Activated B cell treated with CpG ODN at 0.5 μM for 24 hours (primary cell): ENCODE data around the gene PQBP1. TPM values are rescaled to one million over a fixed set of nuclear protein-coding genes. Genes with fewer than 3 reads are reported as not detected.
A peak's percentile ranks its signal among the peaks of the same experiment; 100 is the strongest.
"Not testable (repeated sequence)": the region's sequence is repeated elsewhere in the genome, so short reads cannot be mapped to it uniquely, and the experiment has no call there.

Experiments
- ATAC-seq: fragments of 200-7000 bp; cut with Tn5 transposase; one replicate; pipeline ENCODE4 v1.10.0; 2021; ENCODE audit warnings: low read depth, mild to moderate bottlenecking, moderate library complexity
- CTCF ChIA-PET: fragments of 350-600 bp; sonication (Branson Sonifier 250); formaldehyde crosslinking; loops from one replicate; lab custom pipeline; 2021; ENCODE audit warnings: antibody characterized with exemption; lab: Charles Lee
- POLR2A ChIA-PET: fragments of 350-600 bp; sonication (Branson Sonifier 250); formaldehyde crosslinking; loops from one replicate; lab custom pipeline; 2021; ENCODE audit warnings: antibody characterized with exemption; lab: Charles Lee
- DNase-seq: peaks from one replicate; pipeline ENCODE4 v3.0.0; 2022
- H3K27ac Mint-ChIP-seq: one replicate; pipeline ENCODE4 v1.8.0; 2020; ENCODE audit warnings: mixed read lengths
- H3K27me3 Mint-ChIP-seq: one replicate; pipeline ENCODE4 v1.8.0; 2021; ENCODE audit warnings: mixed read lengths
- H3K36me3 Mint-ChIP-seq: one replicate; pipeline ENCODE4 v1.8.0; 2021; ENCODE audit warnings: low read depth, mixed read lengths
- H3K4me1 Mint-ChIP-seq: one replicate; pipeline ENCODE4 v1.8.0; 2021; ENCODE audit warnings: mixed read lengths
- H3K4me3 Mint-ChIP-seq: one replicate; pipeline ENCODE4 v1.8.0; 2020; ENCODE audit warnings: mild to moderate bottlenecking, mixed read lengths
- H3K9me3 Mint-ChIP-seq: one replicate; pipeline ENCODE4 v1.8.0; 2020; ENCODE audit warnings: mixed read lengths
- intact Hi-C: fragments of 100-400 bp; cut with micrococcal nuclease; formaldehyde crosslinking; loops from one replicate; pipeline ENCODE4 v1.15.1; 2024
- total RNA-seq: library from RNA; stranded (reverse); gene quantifications from 2 replicates; pipeline ENCODE4 v1.2.3, GENCODE V29; 2022
- TF ChIP-seq, protein P1 (sequence below): fragments of 200-600 bp; IDR thresholded peaks from one replicate; pipeline ENCODE4 v1.8.0; 2022; ENCODE audit warnings: antibody characterized with exemption, mild to moderate bottlenecking

The PQBP1 gene, protein sequence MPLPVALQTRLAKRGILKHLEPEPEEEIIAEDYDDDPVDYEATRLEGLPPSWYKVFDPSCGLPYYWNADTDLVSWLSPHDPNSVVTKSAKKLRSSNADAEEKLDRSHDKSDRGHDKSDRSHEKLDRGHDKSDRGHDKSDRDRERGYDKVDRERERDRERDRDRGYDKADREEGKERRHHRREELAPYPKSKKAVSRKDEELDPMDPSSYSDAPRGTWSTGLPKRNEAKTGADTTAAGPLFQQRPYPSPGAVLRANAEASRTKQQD
- total RNA-seq: 81.6 and 91.5 TPM in 2 replicates

DNA sequence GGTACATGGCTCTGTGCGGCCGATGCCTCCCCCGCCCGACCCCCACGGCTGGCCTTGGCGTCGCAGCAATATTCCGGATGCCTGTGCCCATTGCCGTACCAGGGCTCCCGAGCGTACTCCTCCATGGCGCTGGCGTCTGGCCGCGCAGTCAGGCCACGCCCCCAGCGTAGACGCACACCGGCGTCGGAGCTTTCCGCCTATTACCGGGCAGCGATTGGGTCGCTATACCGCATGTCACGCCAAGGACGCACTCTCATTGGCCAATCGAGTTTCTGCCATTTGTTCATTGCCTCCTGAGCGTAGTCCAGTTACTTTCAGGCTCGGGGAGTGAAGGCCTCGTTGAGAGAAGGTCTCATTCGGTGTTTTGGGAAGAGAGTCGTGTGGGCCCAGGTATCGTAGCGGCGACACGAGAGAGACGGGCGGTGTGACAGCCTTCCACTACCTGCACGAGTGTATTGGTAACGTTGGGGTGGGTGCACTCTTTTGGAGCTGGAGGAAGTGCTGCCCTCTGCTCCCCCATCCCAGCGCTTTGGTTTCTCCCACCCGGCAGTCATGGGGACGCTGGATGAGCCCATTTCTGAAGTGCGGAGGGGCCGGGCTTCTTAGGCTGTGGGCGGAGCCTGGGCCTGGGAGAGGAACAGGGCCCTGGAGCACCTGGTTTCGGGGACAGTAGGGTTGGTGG lies at the start of gene PQBP1, which contains the start of gene TIMM17B:
Gene PQBP1, plus strand, starts transcription at position 306 of the 682 bp plus-strand sequence. CDS start 580 bp downstream, outside the sequence.
Gene TIMM17B, minus strand, starts transcription at position 144 of the 682 bp plus-strand sequence. Its CDS starts 19 bp downstream, at position 125.
- peak; percentile 73 for DNase-seq
- peaks cover 46% of the 10 kb centered on the region for H3K36me3 Mint-ChIP-seq
- TF ChIP-seq, protein P1, sequence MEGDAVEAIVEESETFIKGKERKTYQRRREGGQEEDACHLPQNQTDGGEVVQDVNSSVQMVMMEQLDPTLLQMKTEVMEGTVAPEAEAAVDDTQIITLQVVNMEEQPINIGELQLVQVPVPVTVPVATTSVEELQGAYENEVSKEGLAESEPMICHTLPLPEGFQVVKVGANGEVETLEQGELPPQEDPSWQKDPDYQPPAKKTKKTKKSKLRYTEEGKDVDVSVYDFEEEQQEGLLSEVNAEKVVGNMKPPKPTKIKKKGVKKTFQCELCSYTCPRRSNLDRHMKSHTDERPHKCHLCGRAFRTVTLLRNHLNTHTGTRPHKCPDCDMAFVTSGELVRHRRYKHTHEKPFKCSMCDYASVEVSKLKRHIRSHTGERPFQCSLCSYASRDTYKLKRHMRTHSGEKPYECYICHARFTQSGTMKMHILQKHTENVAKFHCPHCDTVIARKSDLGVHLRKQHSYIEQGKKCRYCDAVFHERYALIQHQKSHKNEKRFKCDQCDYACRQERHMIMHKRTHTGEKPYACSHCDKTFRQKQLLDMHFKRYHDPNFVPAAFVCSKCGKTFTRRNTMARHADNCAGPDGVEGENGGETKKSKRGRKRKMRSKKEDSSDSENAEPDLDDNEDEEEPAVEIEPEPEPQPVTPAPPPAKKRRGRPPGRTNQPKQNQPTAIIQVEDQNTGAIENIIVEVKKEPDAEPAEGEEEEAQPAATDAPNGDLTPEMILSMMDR: no peak

DNA sequence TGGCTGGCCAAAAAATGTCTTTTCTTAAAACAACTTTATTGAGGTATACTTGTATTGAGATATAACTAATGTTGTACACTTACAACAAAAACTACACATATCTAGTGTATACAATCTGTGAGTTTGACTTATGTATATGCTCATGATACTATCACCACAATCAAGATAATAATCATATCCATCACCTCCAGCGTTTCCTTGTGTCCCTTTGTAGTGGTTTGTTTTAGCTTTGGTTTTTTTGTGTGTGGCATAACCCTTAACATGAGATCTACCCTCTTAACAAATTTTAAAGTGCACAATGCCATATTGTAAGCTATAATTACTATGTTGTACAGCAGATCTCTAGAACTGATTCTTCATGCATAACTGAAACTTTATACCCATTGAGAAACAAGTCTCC lies 48.9 kb upstream of the PQBP1 start:
- Mint-ChIP-seq H3K4me3 (no peak overlapping the region), H3K9me3 (no peaks in the 10 kb centered on the region), H3K27ac (no peak overlapping the region), H3K4me1 (peaks cover 5% of the 10 kb centered on the region), H3K27me3 (peaks cover 2% of the 10 kb centered on the region), H3K36me3 (no peaks in the 10 kb centered on the region)
- DNase-seq (no peak), ATAC-seq (no peak)
- ChIA-PET CTCF (no interaction called here), POLR2A (no interaction called here)
- TF ChIP-seq, protein P1: no peak
- intact Hi-C loops: no loop called here

More for the DNA sequence above, at the start of gene PQBP1, which contains the start of gene TIMM17B:
- Mint-ChIP-seq H3K9me3 (no peaks in the 10 kb centered on the region), H3K4me1 (peaks cover 29% of the 10 kb centered on the region), H3K4me3 (peak within 1 kb of the TSS; percentile 94), H3K27ac (peak within 1 kb of the TSS; percentile 97), H3K27me3 (no peaks in the 10 kb centered on the region)
- intact Hi-C loops: loop anchor here (1.0 to 2.0 kb wide), 8 partner anchors 14 to 161 kb away; partner anchors contain the start of genes GRIPAP1, PIM2, SLC35A2 and TFE3
- POLR2A ChIA-PET: interaction anchor here (0.6 to 3.7 kb wide), 22 partner anchors 10 to 1680 kb away, joined by 3 to 65 read pairs (median 6); partner anchors contain the start of genes CDK16, GRIPAP1, HDAC6 and OTUD5
- CTCF ChIA-PET: interaction anchor here (0.9 to 1.3 kb wide), 2 partner anchors 40 to 258 kb away, joined by 3 to 8 read pairs; no protein-coding TSS in a partner anchor
- peak; percentile 86 for ATAC-seq

DNA sequence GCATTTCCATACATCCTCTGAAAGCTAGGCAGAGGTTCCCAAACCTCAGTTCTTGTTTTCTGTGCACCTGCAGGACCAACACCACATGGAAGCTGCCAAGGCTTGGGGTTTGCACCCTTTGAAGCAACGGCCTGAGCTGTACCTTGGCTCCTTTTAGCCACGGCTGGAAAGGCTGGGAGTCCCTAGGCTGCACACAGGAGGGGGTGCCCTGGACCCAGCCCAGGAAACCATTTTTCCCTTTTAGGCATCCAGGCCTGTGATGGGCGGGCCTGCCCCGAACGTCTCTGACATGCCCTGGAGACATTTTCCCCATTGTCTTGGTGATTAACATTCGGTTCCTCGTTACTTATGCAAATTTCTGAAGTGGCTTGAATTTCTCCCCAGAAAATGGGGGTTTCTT lies 44.9 kb upstream of the PQBP1 start:
- ATAC-seq: no peak
- H3K27ac Mint-ChIP-seq: no peak overlapping the region
- no peaks in the 10 kb centered on the region for H3K27me3 Mint-ChIP-seq
- no peaks in the 10 kb centered on the region for H3K9me3 Mint-ChIP-seq
- TF ChIP-seq, protein P1: no peak
- H3K4me3 Mint-ChIP-seq: no peak overlapping the region
- POLR2A ChIA-PET: no interaction called here
- no peaks in the 10 kb centered on the region for H3K36me3 Mint-ChIP-seq
- intact Hi-C loops: no loop called here
- CTCF ChIA-PET: no interaction called here
- H3K4me1 Mint-ChIP-seq: peaks cover 5% of the 10 kb centered on the region
- no peak for DNase-seq

DNA sequence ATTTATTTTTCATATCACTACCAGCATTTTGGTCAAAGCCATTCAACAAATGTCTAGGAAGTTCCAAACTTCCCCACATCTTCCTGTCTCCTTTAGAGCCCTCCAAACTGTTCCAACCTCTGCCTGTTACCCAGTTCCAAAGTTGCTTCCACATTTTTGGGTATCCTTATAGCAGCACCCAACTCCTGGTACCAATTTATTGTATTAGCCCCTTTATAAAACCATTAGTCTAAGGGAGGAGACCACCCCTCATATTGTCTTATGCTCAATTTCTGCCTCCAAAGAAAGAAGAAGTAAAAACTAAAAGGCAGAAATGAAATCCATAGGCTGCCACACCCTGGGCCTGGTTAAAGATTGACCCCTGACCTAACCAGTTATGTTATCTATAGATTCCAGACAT lies 44.2 kb upstream of the PQBP1 start:
- intact Hi-C loops, H3K4me3 Mint-ChIP-seq, POLR2A ChIA-PET, H3K4me1 Mint-ChIP-seq, H3K9me3 Mint-ChIP-seq, H3K36me3 Mint-ChIP-seq, ATAC-seq, H3K27ac Mint-ChIP-seq, H3K27me3 Mint-ChIP-seq, DNase-seq, CTCF ChIA-PET: not testable (repeated sequence)

DNA sequence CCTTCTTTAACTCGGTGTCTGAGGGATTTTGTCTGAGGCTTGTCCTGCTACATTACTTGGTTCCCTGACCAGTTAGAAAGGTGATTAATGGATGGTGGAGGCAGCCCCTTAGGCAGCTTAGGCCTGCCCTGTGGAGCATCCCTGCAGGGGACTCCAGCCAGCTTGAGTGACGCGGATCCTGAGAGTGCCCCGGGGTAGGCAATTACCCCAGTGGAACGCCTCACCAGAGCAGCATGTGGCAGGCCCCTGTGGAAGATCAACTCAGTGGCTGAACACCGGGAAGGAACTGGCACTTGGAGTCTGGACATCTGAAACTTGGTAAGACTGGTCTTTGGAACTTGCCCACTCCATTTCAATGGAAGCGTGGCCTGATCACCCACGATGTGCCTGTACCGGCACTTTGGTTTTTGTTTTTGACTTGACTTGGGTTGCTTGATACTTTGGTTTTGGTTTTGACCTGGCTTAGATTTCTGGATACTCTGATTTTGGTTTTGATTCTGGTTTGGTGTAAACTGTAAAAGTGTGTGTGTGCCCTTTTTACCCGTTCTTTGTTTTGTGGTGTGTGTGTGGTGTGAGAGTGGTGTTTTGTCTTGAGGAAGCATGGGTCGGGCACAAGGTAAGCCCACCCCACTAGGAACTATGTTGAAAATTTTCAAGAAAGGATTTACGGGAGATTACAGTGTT lies 43.5 kb upstream of the PQBP1 start:
- CTCF ChIA-PET, H3K27ac Mint-ChIP-seq, H3K27me3 Mint-ChIP-seq, DNase-seq, POLR2A ChIA-PET, H3K4me1 Mint-ChIP-seq, ATAC-seq, H3K9me3 Mint-ChIP-seq, H3K36me3 Mint-ChIP-seq, H3K4me3 Mint-ChIP-seq, intact Hi-C loops: not testable (repeated sequence)
